Measurements from ENCODE around the gene PHKA2.

GRCh38 chrX:18855919-18856644 lies 127.8 kb downstream of the PHKA2 start:
- TF ChIP-seq CTCF (IDR thresholded peaks at IDR 0.05): no peak
- no peak for TF ChIP-seq POLR2A (IDR thresholded peaks at IDR 0.05)

Measured in lower leg skin (tissue), 3 donors.